ENCODE data around the gene KRT28. TPM values are rescaled to one million over a fixed set of nuclear protein-coding genes. Genes with fewer than 3 reads are reported as not detected.

Gene KRT28
- total RNA-seq, 1 experiment from 2014 or later: not detected

DNA sequence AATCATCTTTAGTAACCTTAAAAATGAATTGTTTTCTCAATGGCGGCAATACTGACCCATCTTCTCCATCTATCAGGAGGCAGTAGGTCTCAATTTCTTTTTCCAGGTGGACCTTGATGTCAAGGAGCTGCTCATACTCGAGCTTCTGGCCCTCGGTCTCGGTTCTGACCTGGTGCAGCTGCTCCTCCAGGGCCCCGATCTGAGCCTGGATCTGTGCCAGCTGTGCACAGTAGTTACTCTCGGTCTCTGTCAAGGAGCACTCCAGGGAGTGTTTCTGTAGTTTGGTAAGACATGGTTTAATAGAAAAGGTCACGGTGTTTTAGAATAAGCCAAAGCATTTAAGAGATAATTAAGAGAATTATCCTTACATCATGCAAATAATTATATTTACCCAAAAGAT, 22.3 kb downstream of the KRT28 start:
- Histone ChIP-seq H3F3A (ENCODE audit: insufficient read depth, low read depth) (no peaks in the 10 kb centered on the region), H4K20me1 (ENCODE audit: insufficient read depth) (no peaks in the 10 kb centered on the region)

DNA sequence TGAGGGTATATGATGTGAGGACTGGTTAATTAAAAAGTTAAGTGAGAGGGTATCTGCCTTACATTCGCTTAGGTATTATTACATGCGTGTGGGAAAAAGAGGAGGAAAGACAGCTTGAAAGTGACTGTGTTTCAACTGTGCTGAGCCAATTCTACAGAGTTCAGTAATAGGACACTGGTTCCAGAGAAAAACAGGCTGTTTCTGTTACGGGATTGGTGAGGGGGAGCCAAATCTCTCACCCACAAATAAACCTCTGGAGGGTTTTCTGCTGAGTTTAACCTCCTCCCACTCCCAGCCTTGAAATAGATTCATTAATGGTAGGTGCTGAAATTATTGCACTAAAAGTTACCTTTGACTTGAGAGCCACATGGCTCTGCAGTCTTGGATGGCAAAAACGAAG, 23.8 kb downstream of the KRT28 start:
- TF ChIP-seq, protein P1, sequence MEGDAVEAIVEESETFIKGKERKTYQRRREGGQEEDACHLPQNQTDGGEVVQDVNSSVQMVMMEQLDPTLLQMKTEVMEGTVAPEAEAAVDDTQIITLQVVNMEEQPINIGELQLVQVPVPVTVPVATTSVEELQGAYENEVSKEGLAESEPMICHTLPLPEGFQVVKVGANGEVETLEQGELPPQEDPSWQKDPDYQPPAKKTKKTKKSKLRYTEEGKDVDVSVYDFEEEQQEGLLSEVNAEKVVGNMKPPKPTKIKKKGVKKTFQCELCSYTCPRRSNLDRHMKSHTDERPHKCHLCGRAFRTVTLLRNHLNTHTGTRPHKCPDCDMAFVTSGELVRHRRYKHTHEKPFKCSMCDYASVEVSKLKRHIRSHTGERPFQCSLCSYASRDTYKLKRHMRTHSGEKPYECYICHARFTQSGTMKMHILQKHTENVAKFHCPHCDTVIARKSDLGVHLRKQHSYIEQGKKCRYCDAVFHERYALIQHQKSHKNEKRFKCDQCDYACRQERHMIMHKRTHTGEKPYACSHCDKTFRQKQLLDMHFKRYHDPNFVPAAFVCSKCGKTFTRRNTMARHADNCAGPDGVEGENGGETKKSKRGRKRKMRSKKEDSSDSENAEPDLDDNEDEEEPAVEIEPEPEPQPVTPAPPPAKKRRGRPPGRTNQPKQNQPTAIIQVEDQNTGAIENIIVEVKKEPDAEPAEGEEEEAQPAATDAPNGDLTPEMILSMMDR (conservative IDR thresholded peaks at IDR 0.05): no peak
- no peak for TF ChIP-seq EZH2 (IDR thresholded peaks at IDR 0.05; ENCODE audit: low read depth)
- no peak overlapping the region for H2AFZ ChIP-seq
- no peaks in the 10 kb centered on the region for H3K9me3 ChIP-seq (ENCODE audit: insufficient read depth, low read depth)
- H3F3A ChIP-seq (ENCODE audit: insufficient read depth, low read depth): no peaks in the 10 kb centered on the region
- no peaks in the 10 kb centered on the region for H3K27me3 ChIP-seq (ENCODE audit: insufficient read depth, low read depth)
- no peaks in the 10 kb centered on the region for H3K4me1 ChIP-seq (replicated peaks; ENCODE audit: insufficient read depth)
- ChIA-PET POLR2A (ENCODE audit: unreplicated experiment) (no interaction called here), CTCF (no interaction called here)
- H4K20me1 ChIP-seq (ENCODE audit: insufficient read depth): no peaks in the 10 kb centered on the region
- no peak for DNase-seq
- no TSS peak for BruUV-seq (replicated peaks)
- H3K4me3 ChIP-seq: no peak overlapping the region
- no peaks in the 10 kb centered on the region for H3K36me3 ChIP-seq (ENCODE audit: low read depth)
- intact Hi-C loops (cut with micrococcal nuclease; ENCODE audit: unreplicated experiment): loop anchor here (5.0 kb wide), 1 partner anchor 139 kb away; no protein-coding TSS in a partner anchor
- H3K27ac ChIP-seq: no peak overlapping the region
- no peaks in the 10 kb centered on the region for H3K9me2 ChIP-seq (ENCODE audit: insufficient read depth)
- no peak overlapping the region for H3K4me2 ChIP-seq
- H3K79me2 ChIP-seq (ENCODE audit: low read depth): no peaks in the 10 kb centered on the region

More for the DNA sequence above, 22.3 kb downstream of the KRT28 start:
- Histone ChIP-seq H3K36me3 (ENCODE audit: low read depth) (no peaks in the 10 kb centered on the region), H3K27me3 (ENCODE audit: insufficient read depth, low read depth) (no peaks in the 10 kb centered on the region), H2AFZ (no peak overlapping the region), H3K79me2 (ENCODE audit: low read depth) (no peaks in the 10 kb centered on the region), H3K4me3 (no peak overlapping the region), H3K9me2 (ENCODE audit: insufficient read depth) (no peaks in the 10 kb centered on the region), H3K4me1 (replicated peaks; ENCODE audit: insufficient read depth) (no peaks in the 10 kb centered on the region), H3K4me2 (no peak overlapping the region), H3K9me3 (ENCODE audit: insufficient read depth, low read depth) (no peaks in the 10 kb centered on the region), H3K27ac (no peak overlapping the region)
- ChIA-PET POLR2A (ENCODE audit: unreplicated experiment) (no interaction called here), CTCF (no interaction called here)
- intact Hi-C loops (cut with micrococcal nuclease; ENCODE audit: unreplicated experiment): loop anchor here (5.0 kb wide), 1 partner anchor 140 kb away; no protein-coding TSS in a partner anchor
- DNase-seq: no peak
- no peak for TF ChIP-seq EZH2 (IDR thresholded peaks at IDR 0.05; ENCODE audit: low read depth)
- TF ChIP-seq, protein P1 (conservative IDR thresholded peaks at IDR 0.05): no peak
- no TSS peak for BruUV-seq (replicated peaks)

DNA sequence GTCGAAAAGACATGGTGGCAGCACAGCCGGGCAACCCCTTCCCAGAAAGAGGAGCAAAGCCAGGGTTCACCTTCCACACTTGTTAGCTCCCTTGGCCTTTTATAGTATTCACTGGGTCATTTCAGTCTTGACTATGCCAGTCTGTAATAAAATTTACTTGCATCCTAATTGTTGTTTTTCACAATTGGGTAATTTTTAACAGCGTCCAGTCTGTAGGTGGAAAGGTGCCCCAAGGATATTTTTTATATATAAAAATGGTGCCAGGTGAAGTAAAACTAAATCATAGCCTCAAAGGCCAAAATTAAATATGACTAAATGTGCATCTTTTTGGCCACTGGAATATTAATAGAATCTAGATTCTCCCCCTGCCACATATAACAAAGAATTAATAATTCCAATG, 27.7 kb downstream of the KRT28 start, which contains the start of gene KRT26:
Gene KRT26, minus strand, starts transcription at position 101 of the 400 bp plus-strand sequence. Its CDS starts 88 bp downstream, at position 13.
- Histone ChIP-seq H3K27ac (no peak within 1 kb of the TSS), H3F3A (ENCODE audit: insufficient read depth, low read depth) (no peaks in the 10 kb centered on the region), H3K27me3 (ENCODE audit: insufficient read depth, low read depth) (no peaks in the 10 kb centered on the region), H3K9me3 (ENCODE audit: insufficient read depth, low read depth) (no peaks in the 10 kb centered on the region), H2AFZ (no peak within 1 kb of the TSS), H4K20me1 (ENCODE audit: insufficient read depth) (no peaks in the 10 kb centered on the region), H3K4me3 (no peak within 1 kb of the TSS), H3K4me1 (replicated peaks; ENCODE audit: insufficient read depth) (no peaks in the 10 kb centered on the region), H3K36me3 (ENCODE audit: low read depth) (no peaks in the 10 kb centered on the region), H3K9me2 (ENCODE audit: insufficient read depth) (no peaks in the 10 kb centered on the region), H3K79me2 (ENCODE audit: low read depth) (no peaks in the 10 kb centered on the region), H3K4me2 (no peak within 1 kb of the TSS)
- CTCF ChIA-PET: interaction anchor here (0.7 kb wide), 1 partner anchor 152 kb away, joined by 11 read pairs; no protein-coding TSS in a partner anchor
- POLR2A ChIA-PET (ENCODE audit: unreplicated experiment): no interaction called here
- TF ChIP-seq EZH2 (IDR thresholded peaks at IDR 0.05; ENCODE audit: low read depth): no peak
- TF ChIP-seq, protein P1 (conservative IDR thresholded peaks at IDR 0.05): no peak
- no peak for DNase-seq
- no TSS peak for BruUV-seq (replicated peaks)
- intact Hi-C loops (cut with micrococcal nuclease; ENCODE audit: unreplicated experiment): no loop called here

Data from PC-9 (cell line).